ENCODE measurements around the gene TMEM109. TPM values are rescaled to one million over a fixed set of nuclear protein-coding genes. Genes with fewer than 3 reads are reported as not detected.
A peak's percentile ranks its signal among the peaks of the same experiment; 100 is the strongest.

Gene TMEM109
- total and polyA plus RNA-seq, 2 of the 13 experiments (the other 11 are each of a cell fraction or from before 2014, with no cell fraction given) = 7.7 to 18.0 TPM

GRCh38 chr11:60912851-60913528 lies 968 bp upstream of the TMEM109 start:
- intact Hi-C loops (cut with micrococcal nuclease; ENCODE audit: unreplicated experiment) (no loop called here), in situ Hi-C loops (cut with HindIII; ENCODE audit: extremely low pct_ligation_motif_present, low pct_unique_long_range_greater_than_20kb) (no loop called here)
- Histone ChIP-seq H3K4me2 (ENCODE audit: low read depth, low read length) (peak overlapping the region; percentile 64), H3K9ac (ENCODE audit: insufficient read depth, low read depth, low read length) (peak overlapping the region; percentile 62; the same call in 1 of the 2 replicates), H2AFZ (ENCODE audit: low read length) (peak overlapping the region; percentile 79), H3K4me1 (ENCODE audit: insufficient read depth, low read length) (peaks cover 31% of the 10 kb centered on the region), H3K9me3 (ENCODE audit: low read length) (no peaks in the 10 kb centered on the region), H4K20me1 (ENCODE audit: insufficient read depth, low read length) (no peaks in the 10 kb centered on the region), H3K79me2 (ENCODE audit: insufficient read depth, low read length) (no peaks in the 10 kb centered on the region), H3K27me3 (ENCODE audit: control insufficient read depth in 1 of 2, insufficient read depth in 2 of 2, low read length in 2 of 2) (no peaks in the 10 kb centered on the region), H3K4me3 (replicated peaks in 1 of 3; ENCODE audit: insufficient read depth in 1 of 3, low read depth in 2 of 3, low read length in 3 of 3) (peak overlapping the region in 2 of 3 experiments; percentile 24 to 62; a peak in 2 of 6 replicates), H3K27ac (ENCODE audit: extremely low read length, insufficient read depth, low read length) (peak overlapping the region; percentile 64), H3K36me3 (replicated peaks in 1 of 2; ENCODE audit: control insufficient read depth in 1 of 2, insufficient read depth in 2 of 2, low read length in 2 of 2) (no peaks in the 10 kb centered on the region)
- ATAC-seq = peak; percentile 10; the same call in 2 of the 3 replicates
- BruUV-seq (replicated peaks) = no TSS peak
- FAIRE-seq = no peak
- no peak for TF ChIP-seq PTBP1 (IDR thresholded peaks at IDR 0.05; ENCODE audit: low read depth, low read length, poor library complexity, severe bottlenecking)
- TF ChIP-seq ZSCAN9 (CRISPR knock-in tag; IDR thresholded peaks at IDR 0.05; ENCODE audit: borderline replicate concordance) = 0 out of 2 replicates have a peak, but pooled peaks have one; percentile 1
- no peak for TF ChIP-seq TOE1 (CRISPR knock-in tag; IDR thresholded peaks at IDR 0.05)
- 84% methylated on average over 22 of the region's 22 CpGs for WGBS (ENCODE audit: low lambda C conversion rate)
- DNase-seq (ENCODE audit: low spot score) = no peak
- ChIA-PET CTCF (ENCODE audit: low intra/inter-chr PET ratio, low total read pairs) (no interaction called here), POLR2A (interaction anchor here (1.1 to 1.5 kb wide), 3 partner anchors 11 to 62 kb away, joined by 3 to 7 read pairs (median 5); partner anchors contain the start of gene TMEM132A)

- peak overlapping the region; percentile 62 for H3K9ac ChIP-seq (ENCODE audit: insufficient read depth, low read depth, low read length)
- no peak overlapping the region for H2AFZ ChIP-seq (ENCODE audit: low read length)
- BruUV-seq (replicated peaks) = no TSS peak
- H3K4me2 ChIP-seq (ENCODE audit: low read depth, low read length) = peak overlapping the region; percentile 64
- H3K27me3 ChIP-seq (ENCODE audit: control insufficient read depth in 1 of 2, insufficient read depth in 2 of 2, low read length in 2 of 2) = no peaks in the 10 kb centered on the region
- no peak overlapping the region for H3K27ac ChIP-seq (ENCODE audit: extremely low read length, insufficient read depth, low read length)
- no peak for TF ChIP-seq ZNF841 (CRISPR knock-in tag; IDR thresholded peaks at IDR 0.05; ENCODE audit: borderline replicate concordance)
- 0 out of 2 replicates have a peak, but pooled peaks have one; percentile 3 for TF ChIP-seq ZFP91 (CRISPR knock-in tag; IDR thresholded peaks at IDR 0.05; ENCODE audit: borderline replicate concordance)
- ChIA-PET CTCF (ENCODE audit: low intra/inter-chr PET ratio, low total read pairs) (no interaction called here), POLR2A (interaction anchor here (1.0 to 1.5 kb wide), 3 partner anchors 9 to 25 kb away, joined by 4 to 5 read pairs (median 4); partner anchors contain the start of gene TMEM132A)
- H3K79me2 ChIP-seq (ENCODE audit: insufficient read depth, low read length) = no peaks in the 10 kb centered on the region
- H3K4me3 ChIP-seq (replicated peaks in 1 of 3; ENCODE audit: insufficient read depth in 1 of 3, low read depth in 2 of 3, low read length in 3 of 3) = peak overlapping the region in 2 of 3 experiments; percentile 53 to 62; a peak in 2 of 6 replicates
- ATAC-seq (no peak), DNase-seq (ENCODE audit: low spot score) (no peak), FAIRE-seq (no peak)
- H4K20me1 ChIP-seq (ENCODE audit: insufficient read depth, low read length) = no peaks in the 10 kb centered on the region
- in situ Hi-C loops (cut with HindIII; ENCODE audit: extremely low pct_ligation_motif_present, low pct_unique_long_range_greater_than_20kb) = no loop called here
- H3K36me3 ChIP-seq (replicated peaks in 1 of 2; ENCODE audit: control insufficient read depth in 1 of 2, insufficient read depth in 2 of 2, low read length in 2 of 2) = peaks cover 0 to 2% of the 10 kb centered on the region in 2 experiments; a peak in 1 of 5 replicates
- no peaks in the 10 kb centered on the region for H3K9me3 ChIP-seq (ENCODE audit: low read length)
- intact Hi-C loops (cut with micrococcal nuclease; ENCODE audit: unreplicated experiment) = no loop called here
- peaks cover 27% of the 10 kb centered on the region for H3K4me1 ChIP-seq (ENCODE audit: insufficient read depth, low read length)
- WGBS (ENCODE audit: low lambda C conversion rate) = 94% methylated on average over 18 of the region's 31 CpGs
These were observed 782 bp downstream of the TMEM109 start for GRCh38 chr11:60914633-60915247.
